Gastroesophageal sphincter (tissue), 3 donors: ENCODE results near the gene TMEM74B.

Source experiments
- CTCF ChIP-seq, 4 experiments: fragments of 200-600 bp in 2 of 4; fragments of 450-650 bp in 2 of 4; sonication (generic) in 1 of 4; IDR thresholded peaks; one replicate each; pipeline ENCODE4 v1.5.1; 2017 to 2019; ENCODE audit warnings: antibody characterized with exemption in 4 of 4, mild to moderate bottlenecking in 2 of 4, moderate library complexity in 2 of 4
- EP300 ChIP-seq: sonication (generic); formaldehyde crosslinking; IDR thresholded peaks from one replicate; pipeline ENCODE4 v1.6.1; 2017; ENCODE audit warnings: antibody characterized with exemption, mild to moderate bottlenecking
- POLR2A ChIP-seq, 2 donors: fragments of 450-650 bp; IDR thresholded peaks; one replicate each; pipeline ENCODE4 v1.6.1; 2017; ENCODE audit warnings: antibody characterized with exemption in 2 of 2, mild to moderate bottlenecking in 2 of 2, moderate library complexity in 1 of 2
- POLR2AphosphoS5 ChIP-seq: sonication (generic); formaldehyde crosslinking; IDR thresholded peaks from one replicate; pipeline ENCODE4 v1.6.1; 2017; ENCODE audit warnings: antibody characterized with exemption

- no peak for TF ChIP-seq CTCF (IDR thresholded peaks at IDR 0.05)
- TF ChIP-seq POLR2A (IDR thresholded peaks at IDR 0.05): no peak
- no peak for TF ChIP-seq POLR2AphosphoS5
- no peak for TF ChIP-seq EP300
Measured at GRCh38 chr20:1182106-1182505, 2.7 kb downstream of the TMEM74B start.
